Stomach (tissue), 4 donors: Measurements from ENCODE around the gene PCBP3.

Experiments
- EP300 ChIP-seq: sonication (generic); formaldehyde crosslinking; IDR thresholded peaks from one replicate; pipeline ENCODE4 v1.6.1; 2017; ENCODE audit warnings: antibody characterized with exemption
- POLR2A ChIP-seq, 4 donors: fragments of 450-650 bp; IDR thresholded peaks; one replicate each; pipeline ENCODE4 v1.6.1; 2016; ENCODE audit warnings: antibody characterized with exemption in 4 of 4, control low read depth in 2 of 4, mild to moderate bottlenecking in 1 of 4, moderate library complexity in 1 of 4
- POLR2AphosphoS5 ChIP-seq, 3 donors: sonication (generic); formaldehyde crosslinking; IDR thresholded peaks; one replicate each; pipeline ENCODE4 v1.6.1; 2016; ENCODE audit warnings: antibody characterized with exemption in 3 of 3
- TF ChIP-seq, protein P1 (sequence below), 7 experiments: fragments of 450-650 bp in 4 of 7; fragments of 200-600 bp in 3 of 7; sonication (generic) in 3 of 7; IDR thresholded peaks; one replicate each; pipeline ENCODE4 v1.5.1; 2016 to 2019; ENCODE audit warnings: antibody characterized with exemption in 7 of 7, control low read depth in 2 of 7, mild to moderate bottlenecking in 1 of 7

DNA sequence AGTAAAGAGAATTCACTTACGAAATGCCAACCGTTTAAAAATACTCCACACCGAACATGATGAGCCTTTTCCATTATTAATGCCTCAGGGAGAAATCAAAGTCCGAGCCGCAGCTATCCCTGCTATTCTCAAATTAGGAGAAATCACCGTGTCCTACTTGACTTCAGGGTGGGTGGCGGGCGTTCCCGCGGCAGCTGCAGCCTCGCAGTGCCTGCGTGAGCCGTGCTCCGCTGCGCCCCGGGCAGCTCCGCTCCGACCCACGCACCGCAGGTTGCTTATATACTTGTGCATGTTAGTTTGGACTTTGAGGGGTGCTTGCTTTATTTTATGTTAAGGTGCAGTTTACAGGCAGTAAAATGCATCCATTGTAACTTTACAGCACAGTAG, 35.6 kb upstream of the PCBP3 start:
- TF ChIP-seq, protein P1, sequence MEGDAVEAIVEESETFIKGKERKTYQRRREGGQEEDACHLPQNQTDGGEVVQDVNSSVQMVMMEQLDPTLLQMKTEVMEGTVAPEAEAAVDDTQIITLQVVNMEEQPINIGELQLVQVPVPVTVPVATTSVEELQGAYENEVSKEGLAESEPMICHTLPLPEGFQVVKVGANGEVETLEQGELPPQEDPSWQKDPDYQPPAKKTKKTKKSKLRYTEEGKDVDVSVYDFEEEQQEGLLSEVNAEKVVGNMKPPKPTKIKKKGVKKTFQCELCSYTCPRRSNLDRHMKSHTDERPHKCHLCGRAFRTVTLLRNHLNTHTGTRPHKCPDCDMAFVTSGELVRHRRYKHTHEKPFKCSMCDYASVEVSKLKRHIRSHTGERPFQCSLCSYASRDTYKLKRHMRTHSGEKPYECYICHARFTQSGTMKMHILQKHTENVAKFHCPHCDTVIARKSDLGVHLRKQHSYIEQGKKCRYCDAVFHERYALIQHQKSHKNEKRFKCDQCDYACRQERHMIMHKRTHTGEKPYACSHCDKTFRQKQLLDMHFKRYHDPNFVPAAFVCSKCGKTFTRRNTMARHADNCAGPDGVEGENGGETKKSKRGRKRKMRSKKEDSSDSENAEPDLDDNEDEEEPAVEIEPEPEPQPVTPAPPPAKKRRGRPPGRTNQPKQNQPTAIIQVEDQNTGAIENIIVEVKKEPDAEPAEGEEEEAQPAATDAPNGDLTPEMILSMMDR (IDR thresholded peaks at IDR 0.05): no peak
- TF ChIP-seq POLR2A (IDR thresholded peaks at IDR 0.05): no peak
- TF ChIP-seq POLR2AphosphoS5 (IDR thresholded peaks at IDR 0.05): no peak
- no peak for TF ChIP-seq EP300
